Stomach smooth muscle (tissue), 2 donors: ENCODE results near the gene DNASE2B.
"Not testable (repeated sequence)": the region's sequence is repeated elsewhere in the genome, so short reads cannot be mapped to it uniquely, and the experiment has no call there.

ENCODE experiments used
- H3K27ac ChIP-seq: one replicate; pipeline ENCODE4 v1.7.0; 2013; ENCODE audit warnings: mild to moderate bottlenecking, low read length, inconsistent platforms
- H3K27me3 ChIP-seq, 2 donors: one replicate each; pipeline ENCODE4 v1.7.0; 2013; ENCODE audit warnings: low read length in 2 of 2; ENCODE audit not compliant: insufficient read depth in 2 of 2, control insufficient read depth in 1 of 2
- H3K36me3 ChIP-seq, 2 donors: one replicate each; pipeline ENCODE4 v1.7.0; 2013; ENCODE audit warnings: low read length in 2 of 2; ENCODE audit not compliant: control insufficient read depth in 2 of 2, insufficient read depth in 2 of 2
- H3K4me1 ChIP-seq: one replicate; pipeline ENCODE4 v1.7.0; 2013; ENCODE audit warnings: low read length; ENCODE audit not compliant: control insufficient read depth, insufficient read depth
- H3K4me3 ChIP-seq, 2 donors: one replicate each; pipeline ENCODE4 v1.7.0; 2013; ENCODE audit warnings: low read length in 2 of 2
- H3K9ac ChIP-seq, 2 donors: one replicate each; pipeline ENCODE4 v1.7.0; 2013; ENCODE audit warnings: low read length in 2 of 2, mild to moderate bottlenecking in 1 of 2
- H3K9me3 ChIP-seq, 2 donors: one replicate each; pipeline ENCODE4 v1.7.0; 2013; ENCODE audit warnings: low read length in 2 of 2; ENCODE audit not compliant: control insufficient read depth in 2 of 2
- donor health status: healthy.
- donor health status: Pancreatic carcinoma.

DNASE2B gene

DNA sequence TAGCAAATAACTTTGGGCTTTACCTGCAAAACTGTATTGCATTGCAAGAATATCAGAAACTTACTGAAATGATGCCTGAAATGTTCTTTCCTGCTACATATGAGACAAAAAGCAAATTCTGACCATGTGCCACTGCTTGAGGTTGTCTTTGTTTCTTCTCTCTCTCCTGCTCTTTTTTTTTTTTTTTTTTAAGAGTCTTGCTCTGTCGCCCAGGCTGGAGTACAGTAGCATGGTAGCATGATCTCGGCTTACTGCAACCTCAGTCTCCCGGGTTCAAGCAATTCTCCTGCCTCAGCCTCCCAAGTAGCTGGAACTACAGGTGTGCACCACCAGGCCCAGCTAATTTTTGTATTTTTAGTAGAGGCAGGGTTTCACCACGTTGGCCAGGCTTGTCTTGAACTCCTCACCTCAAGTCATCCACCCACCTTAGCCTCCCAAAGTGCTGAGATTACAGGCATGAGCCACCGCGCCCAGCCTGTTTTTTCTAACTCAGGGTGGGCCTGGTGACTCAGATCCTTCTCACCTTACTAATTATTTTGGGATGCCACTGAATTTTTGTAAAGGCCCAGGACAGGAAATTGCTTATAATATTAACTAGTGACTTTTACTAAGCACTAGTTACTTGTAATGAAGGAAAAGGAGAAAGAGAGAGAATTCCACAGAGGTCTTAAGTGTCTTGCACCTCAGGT lies 35.9 kb downstream of the DNASE2B start:
- H3K27me3 ChIP-seq, result no peaks in the 10 kb centered on the region
- no peaks in the 10 kb centered on the region for H3K4me1 ChIP-seq
- no peaks in the 10 kb centered on the region for H3K9me3 ChIP-seq
- peak overlapping the region in 1 of 2 donors; percentile 67 for H3K4me3 ChIP-seq
- no peak overlapping the region for H3K27ac ChIP-seq
- no peak overlapping the region for H3K9ac ChIP-seq
- no peaks in the 10 kb centered on the region for H3K36me3 ChIP-seq

DNA sequence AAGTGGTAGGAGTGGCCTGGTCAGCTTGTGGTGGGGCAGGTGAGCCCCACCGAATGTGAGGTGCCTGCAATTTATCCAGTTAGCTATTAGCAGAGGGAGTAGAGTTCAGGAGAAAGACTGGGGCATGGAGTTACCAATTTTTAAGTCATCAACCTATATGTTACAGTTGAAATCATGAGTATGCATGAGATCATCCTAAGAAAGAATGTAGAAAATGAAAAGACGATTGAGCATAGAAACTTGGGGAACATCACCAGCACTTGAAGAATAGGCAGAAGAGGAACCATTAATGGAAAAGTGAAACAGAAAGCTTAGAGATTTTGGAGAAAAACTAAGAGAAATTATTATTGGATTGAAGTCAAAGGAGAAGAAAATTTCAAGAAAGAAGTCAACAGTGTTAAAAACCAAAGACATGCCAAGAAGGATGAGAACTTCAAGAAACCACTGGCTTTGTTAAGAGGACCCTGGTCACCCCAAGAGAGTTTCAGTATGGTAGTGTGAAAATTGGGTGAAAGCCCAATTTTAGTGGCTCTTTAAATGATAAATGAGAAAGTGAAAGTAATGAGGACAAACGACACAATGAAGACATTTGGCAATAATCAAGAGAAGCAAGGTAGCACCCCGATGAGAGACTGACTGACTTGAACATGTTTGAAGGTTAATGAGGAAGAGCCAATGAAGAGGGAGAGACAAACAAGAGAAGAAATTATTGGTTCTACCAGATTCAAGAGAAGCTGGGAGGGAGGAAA lies 36.7 kb downstream of the DNASE2B start:
- no peak overlapping the region for H3K27ac ChIP-seq
- no peaks in the 10 kb centered on the region for H3K27me3 ChIP-seq
- H3K4me3 ChIP-seq, result no peak overlapping the region
- no peaks in the 10 kb centered on the region for H3K36me3 ChIP-seq
- H3K9me3 ChIP-seq, result no peaks in the 10 kb centered on the region
- H3K9ac ChIP-seq, result no peak overlapping the region
- no peaks in the 10 kb centered on the region for H3K4me1 ChIP-seq

DNA sequence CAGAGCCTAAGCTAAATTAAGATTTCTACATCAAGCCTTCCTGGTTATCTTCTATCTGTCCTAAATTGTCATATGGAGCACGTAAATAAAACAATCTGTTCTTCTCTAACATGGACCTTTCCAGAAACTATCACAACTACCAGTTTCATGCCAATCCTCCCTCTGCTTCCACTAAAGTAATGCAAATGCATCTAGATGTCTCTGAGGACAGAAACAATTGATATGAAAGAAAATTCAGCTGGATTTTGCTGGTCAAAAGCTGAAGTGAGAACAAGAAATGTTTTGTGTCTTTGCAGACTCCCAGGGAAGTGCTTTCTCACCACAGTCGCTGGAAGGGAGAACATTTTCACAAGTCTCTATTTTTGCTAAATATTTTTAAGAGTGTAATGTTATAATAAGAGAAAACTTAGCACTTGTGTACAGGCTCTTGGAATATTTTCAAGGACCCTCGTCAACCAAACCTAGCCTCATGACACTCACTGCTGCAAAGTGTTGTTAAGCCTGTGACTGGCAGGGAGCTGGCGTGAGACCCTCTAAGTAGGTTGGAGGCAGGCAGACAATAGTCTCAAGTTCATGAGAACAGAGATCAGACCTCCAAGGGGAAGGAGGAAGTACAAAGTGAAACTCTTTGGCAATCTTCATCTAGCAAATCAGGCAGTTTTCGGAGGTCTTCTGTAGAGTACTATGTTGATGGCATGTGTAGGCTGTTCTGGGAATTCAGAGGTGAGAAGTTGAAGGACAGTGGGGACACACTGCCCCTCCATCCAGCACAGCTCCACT lies 38.8 kb downstream of the DNASE2B start:
- H3K9ac ChIP-seq, result no peak overlapping the region
- no peaks in the 10 kb centered on the region for H3K27me3 ChIP-seq
- no peak overlapping the region for H3K27ac ChIP-seq
- no peaks in the 10 kb centered on the region for H3K36me3 ChIP-seq
- H3K9me3 ChIP-seq, result no peaks in the 10 kb centered on the region
- H3K4me1 ChIP-seq, result no peaks in the 10 kb centered on the region
- no peak overlapping the region for H3K4me3 ChIP-seq

DNA sequence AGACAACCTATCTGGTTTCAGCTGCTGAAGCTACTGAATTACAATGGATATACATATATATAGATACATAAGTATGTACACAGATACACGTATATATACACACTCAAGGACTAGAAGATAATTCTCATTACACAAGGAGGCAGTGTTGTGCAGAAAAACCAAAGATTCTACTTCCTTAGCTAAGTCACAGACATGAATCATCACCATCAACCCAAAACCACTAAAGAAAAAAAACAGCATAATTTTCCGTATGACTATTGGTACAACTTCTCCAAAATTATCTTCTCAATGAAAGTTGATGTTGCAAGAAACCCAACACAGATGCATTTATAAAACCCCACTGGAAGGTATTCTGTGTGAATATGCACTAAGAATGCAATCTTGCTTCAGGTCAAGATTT lies 44.0 kb downstream of the DNASE2B start:
- no peak overlapping the region for H3K4me3 ChIP-seq
- H3K9ac ChIP-seq, result no peak overlapping the region
- H3K27ac ChIP-seq, result no peak overlapping the region
- H3K4me1 ChIP-seq, result no peaks in the 10 kb centered on the region
- H3K36me3 ChIP-seq, result no peaks in the 10 kb centered on the region
- H3K27me3 ChIP-seq, result no peaks in the 10 kb centered on the region
- H3K9me3 ChIP-seq, result no peaks in the 10 kb centered on the region

DNA sequence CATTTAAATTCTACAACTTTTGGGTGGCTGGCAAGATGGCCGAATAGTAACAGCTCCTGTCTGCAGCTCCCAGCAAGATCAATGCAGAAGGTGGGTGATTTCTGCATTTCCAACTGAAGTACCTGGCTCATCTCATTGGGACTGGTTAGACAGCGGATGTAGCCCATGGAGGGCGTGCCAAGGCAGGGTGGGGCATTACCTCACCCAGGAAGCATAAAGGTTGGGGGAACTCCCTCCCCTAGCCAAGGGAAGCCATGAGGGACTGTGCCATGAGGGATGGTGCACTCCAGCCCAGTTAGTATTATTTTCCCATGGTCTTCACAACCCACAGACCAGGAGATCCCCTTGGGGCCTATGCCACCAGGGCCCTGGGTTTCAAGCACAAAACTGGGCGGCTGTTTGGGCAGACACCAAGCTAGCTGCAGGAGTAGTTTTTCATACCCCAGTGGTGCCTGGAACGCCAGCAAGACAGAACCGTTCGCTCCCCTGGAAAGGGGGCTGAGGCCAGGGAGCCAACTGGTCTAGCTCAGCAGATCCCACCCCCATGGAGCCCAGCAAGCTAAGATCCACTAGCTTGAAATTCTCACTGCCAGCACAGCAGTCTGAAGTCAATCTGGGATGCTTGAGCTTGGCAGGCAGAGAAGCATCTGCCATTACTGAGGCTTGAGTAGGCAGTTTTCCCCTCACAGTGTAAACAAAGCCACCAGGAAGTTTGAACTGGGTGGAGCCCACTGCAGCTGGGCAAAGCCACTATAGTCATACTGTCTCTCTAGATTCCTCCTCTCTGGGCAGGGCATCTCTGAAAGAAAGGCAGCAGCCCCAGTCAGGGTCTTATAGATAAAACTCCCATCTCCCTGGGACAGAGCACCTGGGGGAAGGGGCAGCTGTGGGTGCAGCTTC lies 44.7 kb downstream of the DNASE2B start:
- H3K9me3 ChIP-seq, H3K27ac ChIP-seq, H3K9ac ChIP-seq, H3K36me3 ChIP-seq, H3K27me3 ChIP-seq, H3K4me1 ChIP-seq, H3K4me3 ChIP-seq: not testable (repeated sequence)

DNA sequence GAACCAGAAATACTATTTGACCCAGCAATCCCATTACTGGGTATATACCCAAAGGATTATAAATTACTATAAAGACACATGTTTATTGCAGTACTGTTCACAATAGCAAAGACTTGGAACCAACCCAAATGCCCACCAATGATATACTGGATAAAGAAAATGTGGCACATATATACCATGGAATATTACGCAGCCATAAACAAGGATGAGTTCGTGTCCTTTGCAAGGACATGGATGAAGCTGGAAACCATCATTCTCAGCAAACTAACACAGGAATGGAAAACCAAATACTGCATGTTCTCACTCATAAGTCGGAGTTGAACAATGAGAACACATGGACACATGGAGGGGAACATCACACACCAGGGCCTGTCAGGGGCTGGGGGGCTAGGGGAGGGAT lies 50.4 kb downstream of the DNASE2B start:
- not testable (repeated sequence) for H3K4me3 ChIP-seq, H3K4me1 ChIP-seq, H3K36me3 ChIP-seq, H3K27ac ChIP-seq, H3K9ac ChIP-seq, H3K9me3 ChIP-seq, H3K27me3 ChIP-seq

DNA sequence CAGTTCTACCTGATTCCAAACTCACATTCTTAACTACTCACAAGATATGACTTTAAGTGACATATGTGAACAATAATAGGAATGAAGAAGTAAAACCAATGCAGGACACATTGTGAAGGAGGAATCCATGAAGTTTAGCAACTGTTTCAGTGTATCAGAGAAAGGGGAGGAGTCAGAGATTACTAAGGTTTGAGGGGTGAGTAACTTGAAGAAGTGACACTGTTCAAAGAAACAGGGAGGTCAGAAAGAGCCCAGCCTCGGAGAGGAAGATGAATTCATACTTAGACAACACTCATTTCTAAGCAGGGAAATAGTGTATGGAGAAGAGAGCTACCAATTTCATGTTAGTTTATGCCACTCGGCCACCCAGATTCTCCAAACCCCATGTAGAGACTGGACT lies 52.6 kb downstream of the DNASE2B start:
- H3K27me3 ChIP-seq, result peaks cover 0 to 2% of the 10 kb centered on the region in 2 donors
- H3K4me3 ChIP-seq, result no peak overlapping the region
- H3K9me3 ChIP-seq, result no peaks in the 10 kb centered on the region
- H3K27ac ChIP-seq, result no peak overlapping the region
- no peaks in the 10 kb centered on the region for H3K36me3 ChIP-seq
- H3K4me1 ChIP-seq, result no peaks in the 10 kb centered on the region
- H3K9ac ChIP-seq, result no peak overlapping the region

DNA sequence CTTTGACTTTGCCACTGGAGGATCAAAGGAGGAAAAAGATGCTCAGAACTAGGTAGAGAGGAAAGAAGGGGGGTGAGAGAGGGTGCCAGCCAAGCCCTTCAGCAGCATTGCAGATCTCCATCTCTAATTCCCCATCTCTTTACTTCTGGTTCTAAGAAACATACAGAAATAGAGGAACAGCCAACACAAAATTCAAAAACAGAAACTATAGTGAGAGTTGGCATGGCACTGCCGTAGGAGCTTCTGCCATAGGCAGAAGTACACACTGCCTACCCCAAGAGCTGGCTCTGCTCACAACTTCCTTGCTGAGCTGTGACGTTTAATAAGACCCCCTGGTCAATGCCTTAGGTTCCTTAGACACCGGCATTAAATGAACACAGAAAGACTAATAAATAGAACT lies 54.2 kb downstream of the DNASE2B start:
- no peak overlapping the region for H3K9ac ChIP-seq

DNA sequence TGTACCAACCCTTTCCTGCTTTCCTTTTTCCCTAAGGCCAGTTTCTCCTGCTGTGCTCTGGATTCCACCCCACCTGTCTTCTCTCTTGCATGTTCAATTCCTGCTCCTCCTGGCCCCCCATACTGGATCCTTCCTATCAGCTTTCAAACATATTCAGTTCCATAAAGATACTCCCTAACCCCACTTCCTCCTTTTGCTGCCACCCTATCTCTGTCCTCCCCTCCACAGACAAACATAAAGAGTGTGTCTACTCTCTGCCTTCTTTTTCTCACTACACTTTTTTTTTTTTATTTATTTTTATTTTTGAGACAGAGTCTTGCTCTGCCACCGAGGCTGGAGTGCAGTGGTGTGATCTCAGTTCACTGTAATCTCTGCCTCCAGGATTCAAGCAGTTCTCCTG lies 63.8 kb downstream of the DNASE2B start:
- Histone ChIP-seq H3K4me3 (no peak overlapping the region), H3K4me1 (no peaks in the 10 kb centered on the region), H3K27ac (no peak overlapping the region), H3K27me3 (peaks cover 0 to 5% of the 10 kb centered on the region in 2 donors), H3K36me3 (no peaks in the 10 kb centered on the region), H3K9ac (no peak overlapping the region), H3K9me3 (no peaks in the 10 kb centered on the region)

More for the DNA sequence above, 54.2 kb downstream of the DNASE2B start:
- Histone ChIP-seq H3K27ac (no peak overlapping the region), H3K27me3 (peaks cover 0 to 2% of the 10 kb centered on the region in 2 donors), H3K9me3 (no peaks in the 10 kb centered on the region), H3K4me3 (no peak overlapping the region), H3K36me3 (no peaks in the 10 kb centered on the region), H3K4me1 (no peaks in the 10 kb centered on the region)
